ENCODE measurements around the gene SYNGR4. TPM values are rescaled to one million over a fixed set of nuclear protein-coding genes. Genes with fewer than 3 reads are reported as not detected.

SYNGR4 gene
- polyA plus RNA-seq, 1 donor (not counting 4 experiments of a cell fraction or from before 2014, with no cell fraction given) = not detected

DNA sequence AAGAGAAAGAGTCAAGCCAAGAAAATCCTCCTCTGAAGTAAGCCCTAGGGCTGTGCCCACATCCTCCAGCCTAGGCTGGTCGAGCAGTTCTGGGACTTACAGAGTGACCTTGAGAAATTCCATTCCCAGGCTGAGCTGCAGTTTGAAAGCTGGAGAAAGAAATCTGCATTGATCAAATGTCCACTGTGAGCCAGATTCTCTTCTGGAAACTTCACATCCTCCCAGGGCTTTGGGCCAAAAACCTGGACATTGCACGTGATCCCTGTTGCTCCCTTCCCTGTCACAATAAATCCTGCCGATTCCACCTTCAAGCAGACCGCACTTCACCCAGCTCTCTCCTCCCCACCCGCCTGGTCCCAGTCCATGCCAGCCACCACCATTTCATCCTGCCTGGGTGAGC lies 16.1 kb upstream of the SYNGR4 start:
- H3K36me3 ChIP-seq (ENCODE audit: control insufficient read depth in 2 of 2, extremely low read depth in 1 of 2, insufficient read depth in 2 of 2, low read length in 2 of 2) = no peaks in the 10 kb centered on the region
- H3K4me2 ChIP-seq (ENCODE audit: control insufficient read depth, extremely low read depth, insufficient read depth, low read depth, low read length) = no peak overlapping the region
- no peaks in the 10 kb centered on the region for H3K9me1 ChIP-seq (ENCODE audit: control insufficient read depth, extremely low read depth, insufficient read depth, low read length)
- no peak overlapping the region for H3K9ac ChIP-seq (ENCODE audit: control insufficient read depth, extremely low read depth, insufficient read depth, low read length)
- no peak for TF ChIP-seq EZH2 (IDR thresholded peaks at IDR 0.05; ENCODE audit: low read length)
- TF ChIP-seq, protein P1, sequence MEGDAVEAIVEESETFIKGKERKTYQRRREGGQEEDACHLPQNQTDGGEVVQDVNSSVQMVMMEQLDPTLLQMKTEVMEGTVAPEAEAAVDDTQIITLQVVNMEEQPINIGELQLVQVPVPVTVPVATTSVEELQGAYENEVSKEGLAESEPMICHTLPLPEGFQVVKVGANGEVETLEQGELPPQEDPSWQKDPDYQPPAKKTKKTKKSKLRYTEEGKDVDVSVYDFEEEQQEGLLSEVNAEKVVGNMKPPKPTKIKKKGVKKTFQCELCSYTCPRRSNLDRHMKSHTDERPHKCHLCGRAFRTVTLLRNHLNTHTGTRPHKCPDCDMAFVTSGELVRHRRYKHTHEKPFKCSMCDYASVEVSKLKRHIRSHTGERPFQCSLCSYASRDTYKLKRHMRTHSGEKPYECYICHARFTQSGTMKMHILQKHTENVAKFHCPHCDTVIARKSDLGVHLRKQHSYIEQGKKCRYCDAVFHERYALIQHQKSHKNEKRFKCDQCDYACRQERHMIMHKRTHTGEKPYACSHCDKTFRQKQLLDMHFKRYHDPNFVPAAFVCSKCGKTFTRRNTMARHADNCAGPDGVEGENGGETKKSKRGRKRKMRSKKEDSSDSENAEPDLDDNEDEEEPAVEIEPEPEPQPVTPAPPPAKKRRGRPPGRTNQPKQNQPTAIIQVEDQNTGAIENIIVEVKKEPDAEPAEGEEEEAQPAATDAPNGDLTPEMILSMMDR (optimal IDR thresholded peaks at IDR 0.05 in 1 of 3, IDR thresholded peaks at IDR 0.05 in 1 of 3, conservative IDR thresholded peaks at IDR 0.05 in 1 of 3; ENCODE audit: extremely low read depth in 1 of 3, insufficient read depth in 2 of 3, low read length in 3 of 3) = no peak
- no peak for DNase-seq (ENCODE audit: low read depth, low spot score)
- no peak overlapping the region for H3K4me3 ChIP-seq (ENCODE audit: control insufficient read depth in 2 of 3, extremely low read depth in 1 of 3, insufficient read depth in 2 of 3, low read depth in 1 of 3, low read length in 3 of 3)
- no peaks in the 10 kb centered on the region for H3K9me3 ChIP-seq (ENCODE audit: control insufficient read depth, low read depth, low read length)
- no peak for FAIRE-seq
- peaks cover 3% of the 10 kb centered on the region for H3K4me1 ChIP-seq (ENCODE audit: control insufficient read depth, extremely low read depth, insufficient read depth, low read length)
- H2AFZ ChIP-seq (ENCODE audit: control insufficient read depth, low read length) = no peak overlapping the region
- no peaks in the 10 kb centered on the region for H3K79me2 ChIP-seq (ENCODE audit: control insufficient read depth, insufficient read depth, low read length)
- H3K27me3 ChIP-seq (ENCODE audit: control insufficient read depth, extremely low read depth, insufficient read depth, low read length) = no peaks in the 10 kb centered on the region
- no peak overlapping the region for H3K27ac ChIP-seq (ENCODE audit: control insufficient read depth, insufficient read depth, low read length)
- no peaks in the 10 kb centered on the region for H4K20me1 ChIP-seq (ENCODE audit: control insufficient read depth, extremely low read depth, insufficient read depth, low read length)
- dilution Hi-C loops (cut with MboI; ENCODE audit: extremely low pct_ligation_motif_present, low sequenced_read_pairs) = no loop called here

DNA sequence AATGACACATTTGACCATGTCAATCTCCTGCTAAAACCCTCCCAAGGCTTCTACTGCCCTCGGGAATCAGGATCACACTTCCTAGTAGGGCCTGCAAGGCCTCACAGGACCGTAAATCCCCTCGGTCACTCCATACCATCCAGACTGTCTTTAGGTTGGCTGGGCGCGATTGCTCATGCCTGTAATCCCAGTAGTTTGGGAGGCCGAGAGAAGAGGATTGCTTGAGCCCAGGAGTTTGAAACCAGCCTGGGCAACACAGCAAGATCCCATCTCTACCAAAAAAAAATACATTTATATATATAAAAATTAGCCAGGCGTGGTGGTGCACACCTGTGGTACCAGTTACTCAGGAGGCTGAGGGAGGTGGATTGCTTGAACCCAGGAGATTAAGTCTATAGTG lies 15.4 kb upstream of the SYNGR4 start:
- H3K4me1 ChIP-seq (ENCODE audit: control insufficient read depth, extremely low read depth, insufficient read depth, low read length) = no peaks in the 10 kb centered on the region
- H4K20me1 ChIP-seq (ENCODE audit: control insufficient read depth, extremely low read depth, insufficient read depth, low read length) = no peaks in the 10 kb centered on the region
- H3K4me3 ChIP-seq (ENCODE audit: control insufficient read depth in 2 of 3, extremely low read depth in 1 of 3, insufficient read depth in 2 of 3, low read depth in 1 of 3, low read length in 3 of 3) = no peak overlapping the region
- H3K27me3 ChIP-seq (ENCODE audit: control insufficient read depth, extremely low read depth, insufficient read depth, low read length) = no peaks in the 10 kb centered on the region
- TF ChIP-seq EZH2 (IDR thresholded peaks at IDR 0.05; ENCODE audit: low read length) = no peak
- TF ChIP-seq, protein P1 (optimal IDR thresholded peaks at IDR 0.05 in 1 of 3, IDR thresholded peaks at IDR 0.05 in 1 of 3, conservative IDR thresholded peaks at IDR 0.05 in 1 of 3; ENCODE audit: extremely low read depth in 1 of 3, insufficient read depth in 2 of 3, low read length in 3 of 3) = no peak
- H2AFZ ChIP-seq (ENCODE audit: control insufficient read depth, low read length) = no peak overlapping the region
- no peaks in the 10 kb centered on the region for H3K9me3 ChIP-seq (ENCODE audit: control insufficient read depth, low read depth, low read length)
- no peak overlapping the region for H3K27ac ChIP-seq (ENCODE audit: control insufficient read depth, insufficient read depth, low read length)
- no peak overlapping the region for H3K4me2 ChIP-seq (ENCODE audit: control insufficient read depth, extremely low read depth, insufficient read depth, low read depth, low read length)
- H3K79me2 ChIP-seq (ENCODE audit: control insufficient read depth, insufficient read depth, low read length) = no peaks in the 10 kb centered on the region
- no peaks in the 10 kb centered on the region for H3K9me1 ChIP-seq (ENCODE audit: control insufficient read depth, extremely low read depth, insufficient read depth, low read length)
- no peaks in the 10 kb centered on the region for H3K36me3 ChIP-seq (ENCODE audit: control insufficient read depth in 2 of 2, extremely low read depth in 1 of 2, insufficient read depth in 2 of 2, low read length in 2 of 2)
- dilution Hi-C loops (cut with MboI; ENCODE audit: extremely low pct_ligation_motif_present, low sequenced_read_pairs) = no loop called here
- FAIRE-seq (no peak), DNase-seq (ENCODE audit: low read depth, low spot score) (no peak)
- H3K9ac ChIP-seq (ENCODE audit: control insufficient read depth, extremely low read depth, insufficient read depth, low read length) = no peak overlapping the region

All from keratinocyte (primary cell).